Suprapubic skin (tissue), 4 donors: ENCODE results near the gene KNG1.

ENCODE experiments used
- CTCF ChIP-seq, 2 donors: fragments of 200-600 bp in 1 of 2; fragments of 450-650 bp in 1 of 2; sonication (generic) in 1 of 2; IDR thresholded peaks; one replicate each; pipeline ENCODE4 v1.5.1; 2016 to 2019; ENCODE audit warnings: antibody characterized with exemption in 2 of 2, mild to moderate bottlenecking in 1 of 2, moderate library complexity in 1 of 2
- POLR2A ChIP-seq, 2 donors: fragments of 450-650 bp; IDR thresholded peaks; one replicate each; pipeline ENCODE4 v1.6.1; 2017; ENCODE audit warnings: antibody characterized with exemption in 2 of 2, mild to moderate bottlenecking in 2 of 2, moderate library complexity in 2 of 2
- POLR2AphosphoS5 ChIP-seq, 3 donors: sonication (generic); formaldehyde crosslinking; IDR thresholded peaks; one replicate each; pipeline ENCODE4 v1.6.1; 2017; ENCODE audit warnings: antibody characterized with exemption in 3 of 3

GRCh38 chr3:186697510-186697909, 19.6 kb upstream of the KNG1 start:
- TF ChIP-seq CTCF (IDR thresholded peaks at IDR 0.05) (no peak), POLR2A (IDR thresholded peaks at IDR 0.05) (no peak), POLR2AphosphoS5 (IDR thresholded peaks at IDR 0.05) (no peak)
